Activated CD8-positive, alpha-beta T cell treated with anti-CD3 and anti-CD28 coated beads for 36 hours (primary cell): ENCODE data around the gene CSF1R. TPM values are rescaled to one million over a fixed set of nuclear protein-coding genes. Genes with fewer than 3 reads are reported as not detected.

Experiments used
- ATAC-seq: fragments of 200-7000 bp; cut with Tn5 transposase; one replicate; pipeline ENCODE4 v1.10.0; 2021; ENCODE audit warnings: mild to moderate bottlenecking, moderate library complexity
- CTCF ChIA-PET: fragments of 350-600 bp; sonication (Branson Sonifier 250); formaldehyde crosslinking; loops from one replicate; lab custom pipeline; 2021; ENCODE audit warnings: antibody characterized with exemption; lab: Charles Lee
- POLR2A ChIA-PET: fragments of 350-600 bp; sonication (Branson Sonifier 250); formaldehyde crosslinking; loops from one replicate; lab custom pipeline; 2021; ENCODE audit warnings: antibody characterized with exemption; lab: Charles Lee
- DNase-seq: peaks from one replicate; pipeline ENCODE4 v3.0.0-alpha.2; 2020
- H3K27ac Mint-ChIP-seq: one replicate; pipeline ENCODE4 v1.8.0; 2021; ENCODE audit warnings: mild to moderate bottlenecking, mixed read lengths
- H3K27me3 Mint-ChIP-seq: one replicate; pipeline ENCODE4 v1.8.0; 2021; ENCODE audit warnings: mixed read lengths
- H3K36me3 Mint-ChIP-seq: one replicate; pipeline ENCODE4 v1.8.0; 2021; ENCODE audit warnings: low read depth, mixed read lengths
- H3K4me1 Mint-ChIP-seq: one replicate; pipeline ENCODE4 v1.8.0; 2021; ENCODE audit warnings: low read depth, mixed read lengths
- H3K4me3 Mint-ChIP-seq: one replicate; pipeline ENCODE4 v1.8.0; 2021; ENCODE audit warnings: mild to moderate bottlenecking, moderate library complexity, mixed read lengths
- H3K9me3 Mint-ChIP-seq: one replicate; pipeline ENCODE4 v1.8.0; 2021; ENCODE audit warnings: mixed read lengths
- intact Hi-C: fragments of 100-400 bp; cut with micrococcal nuclease; formaldehyde crosslinking; loops from one replicate; pipeline ENCODE4 v1.10.0; 2022
- total RNA-seq, 2 experiments: library from RNA; stranded (reverse); gene quantifications; one replicate each; pipeline ENCODE4 v1.2.3, GENCODE V29; 2021
- TF ChIP-seq, protein P1 (sequence below): fragments of 200-600 bp; IDR thresholded peaks from one replicate; pipeline ENCODE4 v1.8.0; 2022; ENCODE audit warnings: antibody characterized with exemption, mild to moderate bottlenecking

The CSF1R gene
- total RNA-seq, 2 experiments from 2014 or later: not detected

DNA sequence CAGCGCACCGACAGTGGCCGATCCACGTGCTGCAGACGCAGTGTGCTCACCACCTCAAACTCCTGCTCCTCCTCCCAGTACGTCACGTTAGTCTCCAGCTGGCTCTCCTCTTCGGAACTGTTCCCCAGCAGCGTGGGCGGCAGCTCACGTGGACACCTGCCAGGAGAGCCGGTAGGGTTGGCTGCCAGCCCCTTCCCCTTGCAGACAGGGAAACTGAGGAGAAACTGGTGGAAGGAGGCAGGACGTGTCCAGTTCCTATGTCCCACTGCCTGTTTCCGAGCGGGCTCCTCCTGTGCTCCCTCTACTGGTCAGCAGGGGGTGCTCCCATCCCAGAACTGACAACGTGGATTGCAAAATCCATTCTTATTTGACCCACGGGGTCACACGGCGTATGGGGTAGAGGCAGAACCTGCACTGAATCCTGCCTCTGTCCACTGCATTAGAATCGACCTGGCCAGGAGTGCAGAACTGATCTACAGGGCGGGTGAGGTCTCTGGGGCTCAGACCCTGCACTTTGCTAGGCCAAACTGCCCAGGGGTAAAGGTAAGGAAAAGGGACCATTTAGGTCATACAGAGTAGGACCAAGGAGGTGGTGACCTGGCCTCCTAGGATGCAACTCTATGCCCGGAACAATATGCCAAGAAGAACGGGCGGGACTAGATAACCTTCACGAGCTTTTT is 43.6 kb upstream of the CSF1R start:
- Mint-ChIP-seq H3K27me3 (no peaks in the 10 kb centered on the region), H3K36me3 (no peaks in the 10 kb centered on the region), H3K4me3 (no peak overlapping the region), H3K9me3 (no peaks in the 10 kb centered on the region), H3K27ac (no peak overlapping the region), H3K4me1 (no peaks in the 10 kb centered on the region)
- TF ChIP-seq, protein P1, sequence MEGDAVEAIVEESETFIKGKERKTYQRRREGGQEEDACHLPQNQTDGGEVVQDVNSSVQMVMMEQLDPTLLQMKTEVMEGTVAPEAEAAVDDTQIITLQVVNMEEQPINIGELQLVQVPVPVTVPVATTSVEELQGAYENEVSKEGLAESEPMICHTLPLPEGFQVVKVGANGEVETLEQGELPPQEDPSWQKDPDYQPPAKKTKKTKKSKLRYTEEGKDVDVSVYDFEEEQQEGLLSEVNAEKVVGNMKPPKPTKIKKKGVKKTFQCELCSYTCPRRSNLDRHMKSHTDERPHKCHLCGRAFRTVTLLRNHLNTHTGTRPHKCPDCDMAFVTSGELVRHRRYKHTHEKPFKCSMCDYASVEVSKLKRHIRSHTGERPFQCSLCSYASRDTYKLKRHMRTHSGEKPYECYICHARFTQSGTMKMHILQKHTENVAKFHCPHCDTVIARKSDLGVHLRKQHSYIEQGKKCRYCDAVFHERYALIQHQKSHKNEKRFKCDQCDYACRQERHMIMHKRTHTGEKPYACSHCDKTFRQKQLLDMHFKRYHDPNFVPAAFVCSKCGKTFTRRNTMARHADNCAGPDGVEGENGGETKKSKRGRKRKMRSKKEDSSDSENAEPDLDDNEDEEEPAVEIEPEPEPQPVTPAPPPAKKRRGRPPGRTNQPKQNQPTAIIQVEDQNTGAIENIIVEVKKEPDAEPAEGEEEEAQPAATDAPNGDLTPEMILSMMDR: peak; percentile 88
- ChIA-PET CTCF (interaction anchor here (0.6 to 2.1 kb wide), 13 partner anchors 18 to 306 kb away, joined by 3 to 13 read pairs (median 3); no protein-coding TSS in a partner anchor), POLR2A (no interaction called here)
- ATAC-seq (peak; percentile 93), DNase-seq (peak; percentile 68)
- intact Hi-C loops: loop anchor here (2.0 kb wide), 1 partner anchor 89 kb away; no protein-coding TSS in a partner anchor

DNA sequence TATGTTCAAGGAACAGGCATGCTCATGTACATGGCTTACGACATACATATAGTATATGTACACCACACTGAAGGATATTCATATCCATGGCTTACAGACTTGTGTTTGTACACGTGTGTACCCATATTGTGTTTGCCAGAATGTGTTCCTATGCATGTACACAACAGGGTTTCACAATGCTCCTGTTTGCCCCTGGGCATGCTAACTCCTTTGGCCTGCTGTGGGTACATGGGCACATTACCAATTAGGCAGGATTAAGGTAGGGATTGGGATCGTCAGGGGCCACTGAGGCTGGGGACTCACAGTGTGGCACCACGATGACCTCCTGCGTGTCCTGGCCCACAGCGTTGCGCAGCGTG is 43.1 kb upstream of the CSF1R start:
- no peaks in the 10 kb centered on the region for H3K9me3 Mint-ChIP-seq
- no peaks in the 10 kb centered on the region for H3K36me3 Mint-ChIP-seq
- ATAC-seq (no peak), DNase-seq (no peak)
- H3K4me1 Mint-ChIP-seq: no peaks in the 10 kb centered on the region
- ChIA-PET POLR2A (no interaction called here), CTCF (interaction anchor here (1.1 to 2.0 kb wide), 5 partner anchors 17 to 176 kb away, joined by 3 to 13 read pairs (median 3); no protein-coding TSS in a partner anchor)
- intact Hi-C loops: no loop called here
- TF ChIP-seq, protein P1: no peak
- H3K4me3 Mint-ChIP-seq: no peak overlapping the region
- H3K27me3 Mint-ChIP-seq: no peaks in the 10 kb centered on the region
- no peak overlapping the region for H3K27ac Mint-ChIP-seq

DNA sequence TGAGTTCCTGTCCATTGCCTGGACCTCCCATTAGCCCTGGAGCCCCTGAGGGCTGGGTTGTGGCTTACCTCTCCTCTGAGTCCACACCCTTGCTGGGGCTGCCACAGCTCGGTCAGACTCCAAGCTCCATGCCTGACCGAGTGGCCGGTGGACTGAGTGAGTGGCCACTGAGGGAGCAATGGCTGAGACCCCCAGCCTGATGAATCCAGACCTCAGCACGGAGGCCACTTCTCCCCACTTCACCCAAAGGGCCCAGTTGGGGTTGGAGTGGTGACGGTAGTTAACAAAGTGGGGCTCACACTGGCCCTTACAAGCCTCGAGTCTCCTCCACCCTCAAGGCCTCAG is 40.5 kb upstream of the CSF1R start:
- TF ChIP-seq, protein P1: no peak
- DNase-seq (no peak), ATAC-seq (no peak)
- H3K4me3 Mint-ChIP-seq: no peak overlapping the region
- no peaks in the 10 kb centered on the region for H3K27me3 Mint-ChIP-seq
- H3K36me3 Mint-ChIP-seq: no peaks in the 10 kb centered on the region
- H3K27ac Mint-ChIP-seq: no peak overlapping the region
- ChIA-PET POLR2A (interaction anchor here (0.7 kb wide), 1 partner anchor 68 kb away, joined by 3 read pairs; no protein-coding TSS in a partner anchor), CTCF (interaction anchor here (1.4 to 1.6 kb wide), 2 partner anchors 12 to 179 kb away, joined by 3 read pairs; no protein-coding TSS in a partner anchor)
- H3K9me3 Mint-ChIP-seq: no peaks in the 10 kb centered on the region
- intact Hi-C loops: no loop called here
- no peaks in the 10 kb centered on the region for H3K4me1 Mint-ChIP-seq

DNA sequence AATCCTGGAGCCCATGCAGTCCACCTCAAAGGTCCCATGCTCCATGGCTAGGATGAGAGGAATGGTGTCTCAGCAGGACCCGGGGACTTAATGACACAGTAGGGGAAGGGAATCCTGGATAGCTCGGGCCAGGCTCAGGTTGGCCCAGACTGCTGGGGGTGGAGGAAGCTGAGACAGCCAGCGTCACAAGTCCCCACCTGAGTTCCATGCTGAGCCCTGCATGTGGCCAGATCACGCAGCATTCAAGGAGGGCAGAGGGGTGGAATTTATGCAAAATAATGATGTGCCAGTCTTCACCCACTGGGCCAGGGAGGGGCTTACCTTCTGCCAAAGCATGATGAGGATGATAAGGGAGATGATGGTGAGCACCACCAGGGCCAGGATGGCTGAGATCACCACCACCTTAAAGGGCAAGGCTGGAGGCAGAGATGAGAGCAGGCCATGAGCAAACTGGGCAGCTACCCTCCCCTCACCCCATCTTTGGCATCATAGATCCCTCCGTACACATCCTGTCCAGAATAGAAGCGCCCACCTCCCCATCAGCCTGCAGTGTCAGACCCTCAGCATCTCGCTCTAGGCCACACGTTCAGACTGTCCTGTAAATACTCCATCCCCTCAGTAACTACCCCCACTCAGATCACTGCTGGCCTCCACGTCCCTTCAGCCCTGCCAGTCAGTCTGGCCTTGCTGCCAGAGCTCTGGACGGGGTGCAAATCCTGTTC is 40.0 kb upstream of the CSF1R start:
- TF ChIP-seq, protein P1: no peak
- POLR2A ChIA-PET: interaction anchor here (0.7 kb wide), 1 partner anchor 68 kb away, joined by 3 read pairs; no protein-coding TSS in a partner anchor
- H3K9me3 Mint-ChIP-seq: no peaks in the 10 kb centered on the region
- DNase-seq (no peak), ATAC-seq (no peak)
- CTCF ChIA-PET: interaction anchor here (1.4 kb wide), 1 partner anchor 12 kb away, joined by 3 read pairs; no protein-coding TSS in a partner anchor
- no peak overlapping the region for H3K27ac Mint-ChIP-seq
- no peak overlapping the region for H3K4me3 Mint-ChIP-seq
- no peaks in the 10 kb centered on the region for H3K4me1 Mint-ChIP-seq
- no peaks in the 10 kb centered on the region for H3K36me3 Mint-ChIP-seq
- intact Hi-C loops: no loop called here
- H3K27me3 Mint-ChIP-seq: no peaks in the 10 kb centered on the region

DNA sequence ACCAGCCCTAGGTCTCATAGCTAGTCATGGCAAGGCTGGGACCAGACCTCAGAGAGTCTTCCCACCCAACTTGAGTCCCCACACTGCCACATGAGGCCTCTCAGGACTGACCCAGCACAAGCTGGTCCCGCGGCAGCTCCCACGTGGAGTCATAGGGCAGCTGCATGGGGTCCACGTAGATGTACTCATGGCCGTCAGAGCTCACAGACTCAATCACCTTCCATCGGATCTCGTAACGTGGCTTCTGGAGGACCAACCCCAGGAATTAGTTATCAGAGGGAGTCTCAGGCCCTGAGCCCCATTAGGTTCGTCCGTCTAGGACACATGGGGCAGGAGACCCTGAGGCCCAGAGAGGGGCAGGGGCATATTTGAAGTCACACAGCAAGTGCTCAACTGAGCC is 39.0 kb upstream of the CSF1R start:
- H3K9me3 Mint-ChIP-seq: no peaks in the 10 kb centered on the region
- no peaks in the 10 kb centered on the region for H3K4me1 Mint-ChIP-seq
- ChIA-PET CTCF (interaction anchor here (1.4 kb wide), 1 partner anchor 13 kb away, joined by 3 read pairs; no protein-coding TSS in a partner anchor), POLR2A (no interaction called here)
- ATAC-seq (no peak), DNase-seq (no peak)
- intact Hi-C loops: no loop called here
- no peaks in the 10 kb centered on the region for H3K36me3 Mint-ChIP-seq
- H3K27ac Mint-ChIP-seq: no peak overlapping the region
- H3K27me3 Mint-ChIP-seq: no peaks in the 10 kb centered on the region
- TF ChIP-seq, protein P1: no peak
- H3K4me3 Mint-ChIP-seq: no peak overlapping the region
